HEK293T (cell line): ENCODE results near the gene PNPLA8.

Experiments used
- FOXA1 ChIP-seq: fragments of 450-650 bp; IDR thresholded peaks from 2 replicates; pipeline ENCODE4 v1.6.1; 2016; ENCODE audit warnings: mild to moderate bottlenecking
- SP1 ChIP-seq: fragments of 450-650 bp; IDR thresholded peaks from 2 replicates; pipeline ENCODE4 v1.6.1; 2017
- ZNF384 ChIP-seq: fragments of 450-650 bp; IDR thresholded peaks from 2 replicates; pipeline ENCODE4 v1.6.1; 2016

- no peak for TF ChIP-seq SP1
- no peak for TF ChIP-seq FOXA1
- TF ChIP-seq ZNF384, result no peak
Measured at GRCh38 chr7:108450160-108450559, 75.8 kb downstream of the PNPLA8 start.
